ENCODE data around the gene NPC2.

NPC2 gene

DNA sequence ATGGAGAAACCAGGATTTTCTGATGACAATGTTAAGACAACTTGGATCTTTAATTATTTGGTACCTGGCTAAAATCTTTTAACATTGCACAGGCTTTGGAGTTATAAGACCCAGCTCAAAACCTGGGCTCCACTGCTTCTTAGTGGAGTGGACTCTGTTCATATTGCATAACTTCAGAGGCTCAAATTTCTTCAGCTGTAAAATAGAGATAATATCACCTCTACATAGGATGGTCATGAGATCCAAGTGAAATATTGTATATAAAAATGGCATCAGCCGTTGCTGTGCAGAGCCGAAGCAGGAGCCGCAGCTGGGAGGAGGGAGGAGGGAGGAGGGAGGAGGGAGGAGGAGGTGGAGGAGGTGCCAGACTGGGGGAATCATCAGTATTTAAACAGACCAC is 10.5 kb downstream of the NPC2 start:
- TF ChIP-seq, protein P1, sequence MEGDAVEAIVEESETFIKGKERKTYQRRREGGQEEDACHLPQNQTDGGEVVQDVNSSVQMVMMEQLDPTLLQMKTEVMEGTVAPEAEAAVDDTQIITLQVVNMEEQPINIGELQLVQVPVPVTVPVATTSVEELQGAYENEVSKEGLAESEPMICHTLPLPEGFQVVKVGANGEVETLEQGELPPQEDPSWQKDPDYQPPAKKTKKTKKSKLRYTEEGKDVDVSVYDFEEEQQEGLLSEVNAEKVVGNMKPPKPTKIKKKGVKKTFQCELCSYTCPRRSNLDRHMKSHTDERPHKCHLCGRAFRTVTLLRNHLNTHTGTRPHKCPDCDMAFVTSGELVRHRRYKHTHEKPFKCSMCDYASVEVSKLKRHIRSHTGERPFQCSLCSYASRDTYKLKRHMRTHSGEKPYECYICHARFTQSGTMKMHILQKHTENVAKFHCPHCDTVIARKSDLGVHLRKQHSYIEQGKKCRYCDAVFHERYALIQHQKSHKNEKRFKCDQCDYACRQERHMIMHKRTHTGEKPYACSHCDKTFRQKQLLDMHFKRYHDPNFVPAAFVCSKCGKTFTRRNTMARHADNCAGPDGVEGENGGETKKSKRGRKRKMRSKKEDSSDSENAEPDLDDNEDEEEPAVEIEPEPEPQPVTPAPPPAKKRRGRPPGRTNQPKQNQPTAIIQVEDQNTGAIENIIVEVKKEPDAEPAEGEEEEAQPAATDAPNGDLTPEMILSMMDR (IDR thresholded peaks at IDR 0.05; ENCODE audit: insufficient read depth, low read depth, low read length, missing control alignments) = no peak
- no peak overlapping the region for H3K4me3 ChIP-seq (ENCODE audit: low read length)
- no peak for DNase-seq (ENCODE audit: low read depth)

DNA sequence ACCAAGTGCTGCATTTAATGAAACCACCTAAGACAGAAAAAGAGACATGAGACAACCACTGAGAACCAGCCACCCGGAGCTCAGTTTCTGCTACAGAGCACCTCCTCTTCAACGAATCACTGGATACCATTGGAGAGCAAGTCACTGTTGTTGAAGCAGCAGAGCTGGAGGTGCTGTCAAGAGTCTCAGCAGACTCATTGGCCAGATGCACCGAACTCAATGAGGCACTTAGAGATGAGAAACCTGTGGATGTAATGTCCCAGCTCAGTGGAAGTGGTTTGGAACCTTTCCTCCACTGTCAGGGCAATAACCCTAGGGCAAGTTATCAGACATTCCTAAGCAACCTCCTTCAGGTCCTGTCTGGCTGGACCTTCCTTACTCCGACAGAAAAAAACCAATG is 13.1 kb downstream of the NPC2 start:
- no peak for DNase-seq (ENCODE audit: low read depth)
- TF ChIP-seq, protein P1 (IDR thresholded peaks at IDR 0.05; ENCODE audit: insufficient read depth, low read depth, low read length, missing control alignments) = no peak
- no peak overlapping the region for H3K4me3 ChIP-seq (ENCODE audit: low read length)

DNA sequence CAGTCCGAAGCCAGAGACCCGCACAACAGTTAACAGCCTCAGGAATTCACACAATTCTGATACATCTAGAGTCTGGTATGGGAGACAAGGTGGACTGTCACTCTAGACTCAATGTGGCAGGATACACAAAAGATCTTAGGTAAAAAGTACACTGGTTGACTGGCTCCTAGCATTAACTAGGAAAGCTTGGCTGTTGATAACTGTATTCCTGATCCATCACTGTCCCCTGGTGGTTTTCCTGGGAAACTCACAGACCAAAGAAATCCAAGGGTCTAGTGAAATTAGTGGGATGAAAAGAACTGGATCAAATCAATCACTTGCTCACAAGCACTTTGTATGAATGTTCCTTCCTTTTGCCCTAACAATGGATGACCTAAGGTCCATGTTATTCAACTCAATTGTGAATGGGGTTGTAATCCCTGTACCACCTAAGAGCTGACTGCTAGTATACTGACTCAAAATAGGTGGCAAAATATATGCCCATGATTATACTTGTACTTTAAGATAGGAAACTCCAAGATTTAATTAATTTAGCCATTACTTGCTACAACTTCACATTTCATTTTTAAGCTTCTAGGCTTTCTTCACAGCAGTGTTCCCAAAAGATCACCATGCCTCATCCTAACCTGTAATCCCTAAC is 14.0 kb downstream of the NPC2 start:
- DNase-seq (ENCODE audit: low read depth) = peak; percentile 38
- TF ChIP-seq, protein P1 (IDR thresholded peaks at IDR 0.05; ENCODE audit: insufficient read depth, low read depth, low read length, missing control alignments) = peak; percentile 78
- H3K4me3 ChIP-seq (ENCODE audit: low read length) = no peak overlapping the region

DNA sequence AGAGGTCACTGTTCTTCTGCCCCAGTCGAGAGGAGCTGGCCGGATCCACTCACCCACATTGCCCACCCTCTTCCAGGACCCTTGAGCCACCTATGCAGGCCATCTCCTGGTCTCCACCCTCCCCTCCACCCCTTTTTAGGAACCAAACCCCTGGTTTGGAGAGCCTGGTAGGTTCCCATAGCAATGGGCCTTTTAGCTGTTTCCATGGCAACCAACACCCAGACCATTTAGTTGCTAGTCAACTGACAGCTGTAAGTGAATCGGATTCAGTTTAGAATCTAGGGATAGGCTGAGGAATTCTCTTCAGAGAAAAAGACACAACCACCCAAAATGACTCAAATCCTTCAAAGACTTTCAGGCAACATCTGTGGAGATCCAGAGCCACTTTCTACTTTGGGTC is 16.5 kb downstream of the NPC2 start:
- DNase-seq (ENCODE audit: low read depth) = no peak
- TF ChIP-seq, protein P1 (IDR thresholded peaks at IDR 0.05; ENCODE audit: insufficient read depth, low read depth, low read length, missing control alignments) = no peak
- H3K4me3 ChIP-seq (ENCODE audit: low read length) = no peak overlapping the region

DNA sequence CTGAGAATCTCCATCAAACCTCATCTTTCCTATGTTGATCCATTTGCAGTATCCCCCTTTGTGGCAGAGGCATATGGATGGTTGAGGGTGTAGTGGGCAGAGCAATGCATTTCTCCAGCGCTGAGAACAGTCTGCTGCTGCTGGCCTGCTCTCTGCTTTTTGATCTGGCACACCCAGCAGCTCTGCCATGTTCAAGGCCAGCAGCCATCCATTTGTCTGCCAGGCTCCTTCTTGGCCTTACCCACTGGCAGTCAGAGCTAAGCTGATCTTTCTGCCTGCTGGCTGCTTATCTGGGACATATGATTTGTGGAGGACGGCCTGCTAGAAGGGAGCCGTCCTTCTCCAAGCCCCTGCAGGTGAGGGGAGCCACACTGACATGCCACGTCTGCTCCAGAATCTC is 17.0 kb downstream of the NPC2 start:
- H3K4me3 ChIP-seq (ENCODE audit: low read length) = no peak overlapping the region
- TF ChIP-seq, protein P1 (IDR thresholded peaks at IDR 0.05; ENCODE audit: insufficient read depth, low read depth, low read length, missing control alignments) = no peak
- no peak for DNase-seq (ENCODE audit: low read depth)

DNA sequence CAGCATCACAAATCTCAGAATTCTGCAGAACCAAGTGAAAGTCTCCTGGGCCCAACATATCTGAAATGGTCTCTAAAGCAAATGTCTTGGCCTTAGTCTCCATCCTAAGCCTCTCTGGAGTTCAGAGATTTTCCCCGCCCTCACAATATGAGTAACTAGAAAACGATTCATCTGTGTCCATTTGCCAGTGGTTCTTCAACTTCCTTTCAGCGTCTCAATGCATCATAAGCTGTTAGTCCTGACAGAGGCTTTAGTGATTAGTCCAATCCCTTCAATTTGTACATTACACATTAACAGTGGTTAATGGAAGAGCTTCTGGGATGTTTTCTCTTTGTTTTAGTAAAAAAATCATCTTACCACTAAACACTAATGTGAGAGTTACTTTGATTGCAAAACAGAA is 17.4 kb downstream of the NPC2 start:
- DNase-seq (ENCODE audit: low read depth) = peak; percentile 55
- TF ChIP-seq, protein P1 (IDR thresholded peaks at IDR 0.05; ENCODE audit: insufficient read depth, low read depth, low read length, missing control alignments) = no peak
- H3K4me3 ChIP-seq (ENCODE audit: low read length) = no peak overlapping the region

DNA sequence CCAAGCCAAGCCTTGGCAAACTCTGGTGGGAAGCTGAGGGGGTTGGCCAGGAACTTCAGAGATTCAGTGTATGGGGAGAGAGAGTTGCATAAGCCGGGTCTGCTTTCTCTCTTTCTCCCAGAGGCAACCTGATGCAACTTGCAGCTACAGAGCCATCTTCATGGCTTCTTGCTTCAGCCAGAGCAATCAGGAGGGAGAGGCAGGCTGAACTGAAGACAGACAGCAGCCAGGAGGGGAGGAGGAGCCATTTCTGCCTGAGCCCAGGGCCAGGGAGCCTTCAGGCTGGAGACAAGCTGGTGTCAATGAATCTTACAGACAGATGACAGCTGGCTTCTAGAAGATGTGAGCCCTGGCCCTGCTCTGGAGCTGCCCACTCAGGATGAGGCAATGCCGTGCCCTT is 18.7 kb downstream of the NPC2 start:
- no peak for DNase-seq (ENCODE audit: low read depth)
- TF ChIP-seq, protein P1 (IDR thresholded peaks at IDR 0.05; ENCODE audit: insufficient read depth, low read depth, low read length, missing control alignments) = no peak
- no peak overlapping the region for H3K4me3 ChIP-seq (ENCODE audit: low read length)

Data from epithelial cell of esophagus (primary cell).